Head of caudate nucleus (tissue), 42 donors: ENCODE data around the gene ARMH3.

Source experiments
- DNase-seq, 42 donors: peaks; one replicate each; pipeline versions ENCODE4 v3.0.0 to v3.0.0-alpha.2; 2020 to 2021; ENCODE audit warnings: mixed read lengths in 7 of 42
- intact Hi-C: fragments of 100-400 bp; cut with DNase I; formaldehyde crosslinking; loops from one replicate; pipeline ENCODE4 v1.15.0; 2022

ARMH3 gene

GRCh38 chr10:101797403-101798059 lies 258.4 kb downstream of the ARMH3 start:
- intact Hi-C loops: no loop called here
- DNase-seq: no peak
